WTC11 (cell line): ENCODE results near the gene NME5. TPM values are rescaled to one million over a fixed set of nuclear protein-coding genes. Genes with fewer than 3 reads are reported as not detected.

Experiments
- ATAC-seq: fragments of 200-7000 bp; cut with Tn5 transposase; 2 replicates; pipeline ENCODE4 v1.10.0; 2021; ENCODE audit warnings: mild to moderate bottlenecking, moderate library complexity
- CTCF ChIA-PET: fragments of 300-600 bp; sonication (Branson Sonifier 250); formaldehyde crosslinking; loops from one replicate; lab custom pipeline; 2021; ENCODE audit warnings: antibody characterized with exemption; lab: Charles Lee
- POLR2A ChIA-PET: fragments of 350-600 bp; sonication (Branson Sonifier 250); formaldehyde crosslinking; loops from one replicate; lab custom pipeline; 2021; ENCODE audit warnings: antibody characterized with exemption; lab: Charles Lee
- DNase-seq: peaks from one replicate; pipeline ENCODE4 v3.0.0; 2021; ENCODE audit warnings: low spot score
- H3K27ac Mint-ChIP-seq: 2 replicates; pipeline ENCODE4 v1.8.0; 2021; ENCODE audit warnings: mixed read lengths
- H3K27me3 Mint-ChIP-seq: 2 replicates; pipeline ENCODE4 v1.8.0; 2021; ENCODE audit warnings: low read depth, mild to moderate bottlenecking, moderate library complexity, mixed read lengths
- H3K36me3 Mint-ChIP-seq: 2 replicates; pipeline ENCODE4 v1.8.0; 2021; ENCODE audit warnings: mixed read lengths
- H3K4me1 Mint-ChIP-seq: 2 replicates; pipeline ENCODE4 v1.8.0; 2022; ENCODE audit warnings: mixed read lengths
- H3K4me3 Mint-ChIP-seq: 2 replicates; pipeline ENCODE4 v1.8.0; 2021; ENCODE audit warnings: mild to moderate bottlenecking, moderate library complexity, mixed read lengths
- H3K9me3 Mint-ChIP-seq: 2 replicates; pipeline ENCODE4 v1.8.0; 2021; ENCODE audit warnings: mixed read lengths
- ATF1 ChIP-seq: sonication (generic); formaldehyde crosslinking; IDR thresholded peaks from 2 replicates; pipeline ENCODE4 v1.8.1; 2023; ENCODE audit warnings: mild to moderate bottlenecking, moderate library complexity, missing genetic modification reagents
- ESRRA ChIP-seq: sonication (generic); formaldehyde crosslinking; IDR thresholded peaks from 2 replicates; pipeline ENCODE4 v1.8.1; 2022; ENCODE audit warnings: mild to moderate bottlenecking, missing genetic modification reagents, borderline replicate concordance
- HMGA2 ChIP-seq: fragments of 250-450 bp; sonication (Bioruptor Pico); IDR thresholded peaks from 2 replicates; pipeline ENCODE4 v1.4.0; 2021; ENCODE audit warnings: mild to moderate bottlenecking, moderate library complexity
- IRF2 ChIP-seq: sonication (generic); formaldehyde crosslinking; IDR thresholded peaks from 2 replicates; pipeline ENCODE4 v1.8.0; 2022; ENCODE audit warnings: low read depth, missing genetic modification reagents, borderline replicate concordance
- MXD4 ChIP-seq: fragments of 250-450 bp; sonication (Bioruptor Pico); IDR thresholded peaks from 2 replicates; pipeline ENCODE4 v1.8.0; 2021; ENCODE audit warnings: mild to moderate bottlenecking, moderate library complexity, borderline replicate concordance
- NFATC4 ChIP-seq: fragments of 250-450 bp; sonication (Bioruptor Pico); IDR thresholded peaks from 2 replicates; pipeline ENCODE4 v1.9.0; 2021; ENCODE audit warnings: mild to moderate bottlenecking
- NR2C2 ChIP-seq: sonication (generic); formaldehyde crosslinking; IDR thresholded peaks from 2 replicates; pipeline ENCODE4 v1.8.0; 2022; ENCODE audit warnings: mild to moderate bottlenecking, missing genetic modification reagents
- NR3C1 ChIP-seq: sonication (generic); formaldehyde crosslinking; conservative IDR thresholded peaks from 2 replicates; pipeline ENCODE4 v1.8.1; 2023; ENCODE audit warnings: low read depth, mild to moderate bottlenecking, missing genetic modification reagents
- RORB ChIP-seq: fragments of 250-450 bp; sonication (Bioruptor Pico); IDR thresholded peaks from 2 replicates; pipeline ENCODE4 v1.9.0; 2021; ENCODE audit warnings: mild to moderate bottlenecking
- TCF7 ChIP-seq: sonication (generic); formaldehyde crosslinking; IDR thresholded peaks from 2 replicates; pipeline ENCODE4 v1.8.0; 2022; ENCODE audit warnings: mild to moderate bottlenecking, low read depth, missing genetic modification reagents, moderate library complexity
- TEAD1 ChIP-seq: sonication (generic); formaldehyde crosslinking; IDR thresholded peaks from 2 replicates; pipeline ENCODE4 v1.8.0; 2022; ENCODE audit warnings: mild to moderate bottlenecking, missing genetic modification reagents
- ZNF121 ChIP-seq: sonication (generic); formaldehyde crosslinking; IDR thresholded peaks from 2 replicates; pipeline ENCODE4 v1.8.0; 2023; ENCODE audit warnings: missing genetic modification reagents
- total RNA-seq: library from RNA; stranded (reverse); gene quantifications from 3 replicates; pipeline ENCODE4 v1.2.3, GENCODE V29; 2021
- TF ChIP-seq, protein P1 (sequence below): sonication (generic); formaldehyde crosslinking; IDR thresholded peaks from 2 replicates; pipeline ENCODE4 v1.8.1; 2023; ENCODE audit warnings: mild to moderate bottlenecking, missing genetic modification reagents, borderline replicate concordance
- TF ChIP-seq, protein P2 (sequence below): sonication (generic); formaldehyde crosslinking; IDR thresholded peaks from 2 replicates; pipeline ENCODE4 v1.8.1; 2022; ENCODE audit warnings: low read depth, missing genetic modification reagents, borderline replicate concordance
- TF ChIP-seq, protein P3 (sequence below): sonication (generic); formaldehyde crosslinking; IDR thresholded peaks from 2 replicates; pipeline ENCODE4 v1.8.1; 2022; ENCODE audit warnings: mild to moderate bottlenecking, moderate library complexity, missing genetic modification reagents
- TF ChIP-seq, protein P4 (sequence below): sonication (generic); formaldehyde crosslinking; IDR thresholded peaks from 2 replicates; pipeline ENCODE4 v1.8.1; 2023; ENCODE audit warnings: mild to moderate bottlenecking, missing genetic modification reagents
- TF ChIP-seq, protein P5 (sequence below): sonication (generic); formaldehyde crosslinking; IDR thresholded peaks from 2 replicates; pipeline ENCODE4 v1.8.1; 2023; ENCODE audit warnings: mild to moderate bottlenecking, missing genetic modification reagents
- TF ChIP-seq, protein P6 (sequence below): sonication (generic); formaldehyde crosslinking; IDR thresholded peaks from 2 replicates; pipeline ENCODE4 v1.8.0; 2022; ENCODE audit warnings: mild to moderate bottlenecking, missing genetic modification reagents

NME5 gene
- total RNA-seq, 1 experiment from 2014 or later, result 0.74 TPM

DNA sequence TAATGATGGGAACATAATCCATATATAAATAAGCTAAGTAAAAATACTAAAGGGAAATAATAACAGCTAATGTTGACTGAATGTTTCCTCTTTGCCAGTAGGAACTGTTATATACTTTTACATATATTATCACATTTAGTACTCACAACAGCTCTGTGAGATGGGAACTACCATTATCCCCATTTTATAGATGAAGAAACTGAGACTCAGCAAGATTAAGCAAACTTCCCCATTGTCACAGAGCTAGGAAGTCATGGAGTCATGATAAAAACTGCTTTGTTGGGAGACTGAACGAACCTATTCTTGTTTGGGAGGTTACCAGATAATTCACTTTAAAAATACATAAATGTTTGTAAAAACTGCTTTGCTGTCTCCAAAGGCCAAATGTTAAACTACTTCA is 32.0 kb downstream of the NME5 start:
- CTCF ChIA-PET, result interaction anchor here (1.0 kb wide), 1 partner anchor 26 kb away, joined by 6 read pairs; no protein-coding TSS in a partner anchor
- H3K27ac Mint-ChIP-seq, result no peak overlapping the region
- ATAC-seq, result no peak

DNA sequence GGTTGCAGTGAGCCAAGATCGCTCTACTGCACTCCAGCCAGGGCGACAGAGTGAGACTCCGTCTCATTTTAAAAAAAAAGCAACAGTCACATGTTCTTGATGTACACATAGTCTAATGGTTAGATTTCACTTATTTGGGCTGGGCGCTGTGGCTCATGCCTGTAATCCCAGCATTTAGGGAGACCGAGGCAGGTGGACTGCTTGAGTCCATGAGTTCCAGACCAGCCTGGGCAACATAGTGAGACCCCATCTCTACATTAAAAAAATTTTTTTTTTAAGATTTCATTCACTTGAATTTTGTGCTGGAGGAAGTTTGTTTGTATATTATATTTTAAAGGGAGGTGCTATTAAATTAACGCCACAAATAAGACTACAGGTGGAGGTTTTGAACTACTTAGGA is 33.5 kb downstream of the NME5 start:
- Mint-ChIP-seq H3K27ac (no peak overlapping the region), H3K4me3 (no peak overlapping the region), H3K9me3 (no peaks in the 10 kb centered on the region), H3K4me1 (peaks cover 24% of the 10 kb centered on the region), H3K36me3 (peaks cover 2% of the 10 kb centered on the region; the same call in 1 of the 2 replicates), H3K27me3 (peaks cover 49% of the 10 kb centered on the region)
- DNase-seq (no peak), ATAC-seq (no peak)
- CTCF ChIA-PET, result no interaction called here
- POLR2A ChIA-PET, result interaction anchor here (0.6 kb wide), 1 partner anchor 43 kb away, joined by 4 read pairs; no protein-coding TSS in a partner anchor
- TF ChIP-seq, protein P1, sequence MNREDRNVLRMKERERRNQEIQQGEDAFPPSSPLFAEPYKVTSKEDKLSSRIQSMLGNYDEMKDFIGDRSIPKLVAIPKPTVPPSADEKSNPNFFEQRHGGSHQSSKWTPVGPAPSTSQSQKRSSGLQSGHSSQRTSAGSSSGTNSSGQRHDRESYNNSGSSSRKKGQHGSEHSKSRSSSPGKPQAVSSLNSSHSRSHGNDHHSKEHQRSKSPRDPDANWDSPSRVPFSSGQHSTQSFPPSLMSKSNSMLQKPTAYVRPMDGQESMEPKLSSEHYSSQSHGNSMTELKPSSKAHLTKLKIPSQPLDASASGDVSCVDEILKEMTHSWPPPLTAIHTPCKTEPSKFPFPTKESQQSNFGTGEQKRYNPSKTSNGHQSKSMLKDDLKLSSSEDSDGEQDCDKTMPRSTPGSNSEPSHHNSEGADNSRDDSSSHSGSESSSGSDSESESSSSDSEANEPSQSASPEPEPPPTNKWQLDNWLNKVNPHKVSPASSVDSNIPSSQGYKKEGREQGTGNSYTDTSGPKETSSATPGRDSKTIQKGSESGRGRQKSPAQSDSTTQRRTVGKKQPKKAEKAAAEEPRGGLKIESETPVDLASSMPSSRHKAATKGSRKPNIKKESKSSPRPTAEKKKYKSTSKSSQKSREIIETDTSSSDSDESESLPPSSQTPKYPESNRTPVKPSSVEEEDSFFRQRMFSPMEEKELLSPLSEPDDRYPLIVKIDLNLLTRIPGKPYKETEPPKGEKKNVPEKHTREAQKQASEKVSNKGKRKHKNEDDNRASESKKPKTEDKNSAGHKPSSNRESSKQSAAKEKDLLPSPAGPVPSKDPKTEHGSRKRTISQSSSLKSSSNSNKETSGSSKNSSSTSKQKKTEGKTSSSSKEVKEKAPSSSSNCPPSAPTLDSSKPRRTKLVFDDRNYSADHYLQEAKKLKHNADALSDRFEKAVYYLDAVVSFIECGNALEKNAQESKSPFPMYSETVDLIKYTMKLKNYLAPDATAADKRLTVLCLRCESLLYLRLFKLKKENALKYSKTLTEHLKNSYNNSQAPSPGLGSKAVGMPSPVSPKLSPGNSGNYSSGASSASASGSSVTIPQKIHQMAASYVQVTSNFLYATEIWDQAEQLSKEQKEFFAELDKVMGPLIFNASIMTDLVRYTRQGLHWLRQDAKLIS (CRISPR knock-in tag), result no peak
- TF ChIP-seq ZNF121 (CRISPR knock-in tag), result 0 out of 2 replicates have a peak, but pooled peaks have one; percentile 29
- TF ChIP-seq, all 79 proteins: peak for 1

More for the DNA sequence above, 32.0 kb downstream of the NME5 start:
- TF ChIP-seq NR2C2 (no peak), ATF1 (no peak), TCF7 (CRISPR knock-in tag) (no peak), NFATC4 (CRISPR knock-in tag) (no peak), ESRRA (CRISPR knock-in tag) (no peak), HMGA2 (no peak), TEAD1 (CRISPR knock-in tag) (no peak), IRF2 (CRISPR knock-in tag) (no peak)
- TF ChIP-seq, protein P2, sequence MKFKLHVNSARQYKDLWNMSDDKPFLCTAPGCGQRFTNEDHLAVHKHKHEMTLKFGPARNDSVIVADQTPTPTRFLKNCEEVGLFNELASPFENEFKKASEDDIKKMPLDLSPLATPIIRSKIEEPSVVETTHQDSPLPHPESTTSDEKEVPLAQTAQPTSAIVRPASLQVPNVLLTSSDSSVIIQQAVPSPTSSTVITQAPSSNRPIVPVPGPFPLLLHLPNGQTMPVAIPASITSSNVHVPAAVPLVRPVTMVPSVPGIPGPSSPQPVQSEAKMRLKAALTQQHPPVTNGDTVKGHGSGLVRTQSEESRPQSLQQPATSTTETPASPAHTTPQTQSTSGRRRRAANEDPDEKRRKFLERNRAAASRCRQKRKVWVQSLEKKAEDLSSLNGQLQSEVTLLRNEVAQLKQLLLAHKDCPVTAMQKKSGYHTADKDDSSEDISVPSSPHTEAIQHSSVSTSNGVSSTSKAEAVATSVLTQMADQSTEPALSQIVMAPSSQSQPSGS (CRISPR knock-in tag), result no peak
- TF ChIP-seq, protein P3, sequence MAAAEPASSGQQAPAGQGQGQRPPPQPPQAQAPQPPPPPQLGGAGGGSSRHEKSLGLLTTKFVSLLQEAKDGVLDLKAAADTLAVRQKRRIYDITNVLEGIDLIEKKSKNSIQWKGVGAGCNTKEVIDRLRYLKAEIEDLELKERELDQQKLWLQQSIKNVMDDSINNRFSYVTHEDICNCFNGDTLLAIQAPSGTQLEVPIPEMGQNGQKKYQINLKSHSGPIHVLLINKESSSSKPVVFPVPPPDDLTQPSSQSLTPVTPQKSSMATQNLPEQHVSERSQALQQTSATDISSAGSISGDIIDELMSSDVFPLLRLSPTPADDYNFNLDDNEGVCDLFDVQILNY (CRISPR knock-in tag), result no peak
- TF ChIP-seq, protein P4, sequence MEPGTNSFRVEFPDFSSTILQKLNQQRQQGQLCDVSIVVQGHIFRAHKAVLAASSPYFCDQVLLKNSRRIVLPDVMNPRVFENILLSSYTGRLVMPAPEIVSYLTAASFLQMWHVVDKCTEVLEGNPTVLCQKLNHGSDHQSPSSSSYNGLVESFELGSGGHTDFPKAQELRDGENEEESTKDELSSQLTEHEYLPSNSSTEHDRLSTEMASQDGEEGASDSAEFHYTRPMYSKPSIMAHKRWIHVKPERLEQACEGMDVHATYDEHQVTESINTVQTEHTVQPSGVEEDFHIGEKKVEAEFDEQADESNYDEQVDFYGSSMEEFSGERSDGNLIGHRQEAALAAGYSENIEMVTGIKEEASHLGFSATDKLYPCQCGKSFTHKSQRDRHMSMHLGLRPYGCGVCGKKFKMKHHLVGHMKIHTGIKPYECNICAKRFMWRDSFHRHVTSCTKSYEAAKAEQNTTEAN (CRISPR knock-in tag), result no peak
- POLR2A ChIA-PET, result no interaction called here
- Mint-ChIP-seq H3K4me1 (peaks cover 28% of the 10 kb centered on the region), H3K9me3 (no peaks in the 10 kb centered on the region), H3K36me3 (no peaks in the 10 kb centered on the region), H3K27me3 (peaks cover 39% of the 10 kb centered on the region), H3K4me3 (no peak overlapping the region)
- DNase-seq, result no peak

DNA sequence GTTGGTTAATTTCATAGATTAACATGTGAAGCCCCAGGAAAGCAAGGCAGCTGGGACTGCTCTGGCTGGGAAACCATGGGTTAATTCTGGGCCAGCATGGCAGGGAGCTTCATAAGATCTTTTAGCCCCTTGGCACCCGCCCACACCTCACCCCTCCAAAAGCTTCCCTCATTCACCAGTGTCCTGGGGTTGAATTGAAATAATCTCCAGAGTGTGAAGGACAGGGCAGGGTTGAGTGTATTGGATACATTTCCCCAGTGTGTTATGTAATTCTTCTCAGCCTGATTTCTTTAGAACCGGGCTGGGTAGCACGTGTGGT is 36.0 kb downstream of the NME5 start:
- ChIA-PET CTCF (interaction anchor here (0.5 to 1.8 kb wide), 9 partner anchors 12 to 67 kb away, joined by 3 to 12 read pairs (median 4); no protein-coding TSS in a partner anchor), POLR2A (interaction anchor here (0.6 to 1.0 kb wide), 2 partner anchors 13 to 84 kb away, joined by 3 read pairs; no protein-coding TSS in a partner anchor)
- no peaks in the 10 kb centered on the region for H3K9me3 Mint-ChIP-seq
- no peak for DNase-seq
- H3K4me3 Mint-ChIP-seq, result no peak overlapping the region
- H3K36me3 Mint-ChIP-seq, result peaks cover 5% of the 10 kb centered on the region; the same call in 1 of the 2 replicates
- H3K4me1 Mint-ChIP-seq, result peaks cover 21% of the 10 kb centered on the region
- peaks cover 73% of the 10 kb centered on the region for H3K27me3 Mint-ChIP-seq
- H3K27ac Mint-ChIP-seq, result no peak overlapping the region
- peak; percentile 81 for ATAC-seq
- TF ChIP-seq, protein P5, sequence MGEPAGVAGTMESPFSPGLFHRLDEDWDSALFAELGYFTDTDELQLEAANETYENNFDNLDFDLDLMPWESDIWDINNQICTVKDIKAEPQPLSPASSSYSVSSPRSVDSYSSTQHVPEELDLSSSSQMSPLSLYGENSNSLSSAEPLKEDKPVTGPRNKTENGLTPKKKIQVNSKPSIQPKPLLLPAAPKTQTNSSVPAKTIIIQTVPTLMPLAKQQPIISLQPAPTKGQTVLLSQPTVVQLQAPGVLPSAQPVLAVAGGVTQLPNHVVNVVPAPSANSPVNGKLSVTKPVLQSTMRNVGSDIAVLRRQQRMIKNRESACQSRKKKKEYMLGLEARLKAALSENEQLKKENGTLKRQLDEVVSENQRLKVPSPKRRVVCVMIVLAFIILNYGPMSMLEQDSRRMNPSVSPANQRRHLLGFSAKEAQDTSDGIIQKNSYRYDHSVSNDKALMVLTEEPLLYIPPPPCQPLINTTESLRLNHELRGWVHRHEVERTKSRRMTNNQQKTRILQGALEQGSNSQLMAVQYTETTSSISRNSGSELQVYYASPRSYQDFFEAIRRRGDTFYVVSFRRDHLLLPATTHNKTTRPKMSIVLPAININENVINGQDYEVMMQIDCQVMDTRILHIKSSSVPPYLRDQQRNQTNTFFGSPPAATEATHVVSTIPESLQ, result no peak
- TF ChIP-seq NR3C1 (no peak), RORB (no peak), MXD4 (CRISPR knock-in tag) (no peak)
- TF ChIP-seq, protein P6, sequence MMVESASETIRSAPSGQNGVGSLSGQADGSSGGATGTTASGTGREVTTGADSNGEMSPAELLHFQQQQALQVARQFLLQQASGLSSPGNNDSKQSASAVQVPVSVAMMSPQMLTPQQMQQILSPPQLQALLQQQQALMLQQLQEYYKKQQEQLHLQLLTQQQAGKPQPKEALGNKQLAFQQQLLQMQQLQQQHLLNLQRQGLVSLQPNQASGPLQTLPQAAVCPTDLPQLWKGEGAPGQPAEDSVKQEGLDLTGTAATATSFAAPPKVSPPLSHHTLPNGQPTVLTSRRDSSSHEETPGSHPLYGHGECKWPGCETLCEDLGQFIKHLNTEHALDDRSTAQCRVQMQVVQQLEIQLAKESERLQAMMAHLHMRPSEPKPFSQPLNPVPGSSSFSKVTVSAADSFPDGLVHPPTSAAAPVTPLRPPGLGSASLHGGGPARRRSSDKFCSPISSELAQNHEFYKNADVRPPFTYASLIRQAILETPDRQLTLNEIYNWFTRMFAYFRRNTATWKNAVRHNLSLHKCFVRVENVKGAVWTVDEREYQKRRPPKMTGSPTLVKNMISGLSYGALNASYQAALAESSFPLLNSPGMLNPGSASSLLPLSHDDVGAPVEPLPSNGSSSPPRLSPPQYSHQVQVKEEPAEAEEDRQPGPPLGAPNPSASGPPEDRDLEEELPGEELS (CRISPR knock-in tag), result no peak
